ENCODE measurements around the gene PCLAF. TPM values are rescaled to one million over a fixed set of nuclear protein-coding genes. Genes with fewer than 3 reads are reported as not detected.

PCLAF gene
- total and polyA plus RNA-seq, 2 of the 4 experiments (the other 2 are of a cell fraction), result 12.9 to 60.5 TPM

DNA sequence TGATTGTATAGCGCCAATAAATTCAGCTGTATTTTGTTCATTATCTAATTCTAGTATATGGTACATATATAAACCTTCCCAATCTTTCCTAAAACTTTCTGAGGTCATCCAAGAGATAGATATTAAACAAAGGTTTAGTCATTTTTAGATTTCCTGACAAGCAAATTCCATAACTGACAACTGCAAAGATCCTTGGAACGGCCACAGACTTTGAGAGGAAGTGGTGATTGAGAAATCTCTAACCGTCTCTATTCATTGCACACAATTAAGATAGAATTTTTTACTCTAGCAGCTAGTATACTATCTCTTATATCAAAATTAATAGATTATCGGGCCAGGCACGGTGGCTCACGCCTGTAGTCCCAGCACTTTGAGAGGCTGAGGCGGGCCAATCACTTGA is 30.0 kb downstream of the PCLAF start:
- H3K18ac ChIP-seq (ENCODE audit: low read depth, low read length), result no peak overlapping the region
- peaks cover 4% of the 10 kb centered on the region; the same call in 1 of the 2 replicates for H3K9me1 ChIP-seq (ENCODE audit: insufficient read depth, low read length)
- TF ChIP-seq POLR2A (IDR thresholded peaks at IDR 0.05; ENCODE audit: low read depth, low read length), result no peak
- no peak for TF ChIP-seq BHLHE40 (IDR thresholded peaks at IDR 0.05; ENCODE audit: low read depth, low read length)
- TF ChIP-seq RAD21 (IDR thresholded peaks at IDR 0.05; ENCODE audit: low read length), result no peak
- TF ChIP-seq SMC3 (IDR thresholded peaks at IDR 0.05; ENCODE audit: low read depth, low read length), result no peak
- no peak for TF ChIP-seq MAFK (IDR thresholded peaks at IDR 0.05; ENCODE audit: low read depth, low read length)
- no peak for TF ChIP-seq CHD1 (IDR thresholded peaks at IDR 0.05; ENCODE audit: low read depth, low read length)
- TF ChIP-seq CEBPB (IDR thresholded peaks at IDR 0.05; ENCODE audit: low read depth, low read length), result no peak
- TF ChIP-seq RFX5 (IDR thresholded peaks at IDR 0.05; ENCODE audit: low read depth, low read length), result no peak
- TF ChIP-seq, protein P1, sequence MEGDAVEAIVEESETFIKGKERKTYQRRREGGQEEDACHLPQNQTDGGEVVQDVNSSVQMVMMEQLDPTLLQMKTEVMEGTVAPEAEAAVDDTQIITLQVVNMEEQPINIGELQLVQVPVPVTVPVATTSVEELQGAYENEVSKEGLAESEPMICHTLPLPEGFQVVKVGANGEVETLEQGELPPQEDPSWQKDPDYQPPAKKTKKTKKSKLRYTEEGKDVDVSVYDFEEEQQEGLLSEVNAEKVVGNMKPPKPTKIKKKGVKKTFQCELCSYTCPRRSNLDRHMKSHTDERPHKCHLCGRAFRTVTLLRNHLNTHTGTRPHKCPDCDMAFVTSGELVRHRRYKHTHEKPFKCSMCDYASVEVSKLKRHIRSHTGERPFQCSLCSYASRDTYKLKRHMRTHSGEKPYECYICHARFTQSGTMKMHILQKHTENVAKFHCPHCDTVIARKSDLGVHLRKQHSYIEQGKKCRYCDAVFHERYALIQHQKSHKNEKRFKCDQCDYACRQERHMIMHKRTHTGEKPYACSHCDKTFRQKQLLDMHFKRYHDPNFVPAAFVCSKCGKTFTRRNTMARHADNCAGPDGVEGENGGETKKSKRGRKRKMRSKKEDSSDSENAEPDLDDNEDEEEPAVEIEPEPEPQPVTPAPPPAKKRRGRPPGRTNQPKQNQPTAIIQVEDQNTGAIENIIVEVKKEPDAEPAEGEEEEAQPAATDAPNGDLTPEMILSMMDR (conservative IDR thresholded peaks at IDR 0.05; ENCODE audit: low read depth, low read length), result no peak
- TF ChIP-seq, protein P2, sequence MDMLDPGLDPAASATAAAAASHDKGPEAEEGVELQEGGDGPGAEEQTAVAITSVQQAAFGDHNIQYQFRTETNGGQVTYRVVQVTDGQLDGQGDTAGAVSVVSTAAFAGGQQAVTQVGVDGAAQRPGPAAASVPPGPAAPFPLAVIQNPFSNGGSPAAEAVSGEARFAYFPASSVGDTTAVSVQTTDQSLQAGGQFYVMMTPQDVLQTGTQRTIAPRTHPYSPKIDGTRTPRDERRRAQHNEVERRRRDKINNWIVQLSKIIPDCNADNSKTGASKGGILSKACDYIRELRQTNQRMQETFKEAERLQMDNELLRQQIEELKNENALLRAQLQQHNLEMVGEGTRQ (IDR thresholded peaks at IDR 0.05; ENCODE audit: low read depth, low read length), result no peak
- TF ChIP-seq FOS (IDR thresholded peaks at IDR 0.05; ENCODE audit: low read depth, low read length), result no peak
- no peak for TF ChIP-seq RCOR1 (IDR thresholded peaks at IDR 0.05; ENCODE audit: insufficient replicate concordance, low read length)
- no peak for TF ChIP-seq MXI1 (IDR thresholded peaks at IDR 0.05; ENCODE audit: borderline replicate concordance, low read depth, low read length)
- TF ChIP-seq, protein P3, sequence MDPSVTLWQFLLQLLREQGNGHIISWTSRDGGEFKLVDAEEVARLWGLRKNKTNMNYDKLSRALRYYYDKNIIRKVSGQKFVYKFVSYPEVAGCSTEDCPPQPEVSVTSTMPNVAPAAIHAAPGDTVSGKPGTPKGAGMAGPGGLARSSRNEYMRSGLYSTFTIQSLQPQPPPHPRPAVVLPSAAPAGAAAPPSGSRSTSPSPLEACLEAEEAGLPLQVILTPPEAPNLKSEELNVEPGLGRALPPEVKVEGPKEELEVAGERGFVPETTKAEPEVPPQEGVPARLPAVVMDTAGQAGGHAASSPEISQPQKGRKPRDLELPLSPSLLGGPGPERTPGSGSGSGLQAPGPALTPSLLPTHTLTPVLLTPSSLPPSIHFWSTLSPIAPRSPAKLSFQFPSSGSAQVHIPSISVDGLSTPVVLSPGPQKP (IDR thresholded peaks at IDR 0.05; ENCODE audit: borderline replicate concordance, low read depth, low read length), result no peak
- no peak for TF ChIP-seq MAZ (IDR thresholded peaks at IDR 0.05; ENCODE audit: borderline replicate concordance, low read depth, low read length)
- TF ChIP-seq NFE2L2 (IDR thresholded peaks at IDR 0.05; ENCODE audit: low read depth, low read length), result no peak
- no TSS peak for BruUV-seq (replicated peaks)
- no peak overlapping the region for H3K4ac ChIP-seq (ENCODE audit: low read depth, low read length)
- peaks cover 6 to 46% of the 10 kb centered on the region in 2 experiments; a peak in 3 of 4 replicates for H3K79me1 ChIP-seq (ENCODE audit: low read depth in 1 of 2, low read length in 2 of 2)
- H3K27ac ChIP-seq (ENCODE audit: insufficient read depth, low read length), result no peak overlapping the region
- ChIA-PET CTCF (no interaction called here), POLR2A (ENCODE audit: unreplicated experiment) (no interaction called here)
- H3K27me3 ChIP-seq (ENCODE audit: control insufficient read depth, insufficient read depth, low read length), result no peaks in the 10 kb centered on the region
- no peak overlapping the region; the same call in 1 of the 2 replicates for H2BK120ac ChIP-seq (ENCODE audit: low read depth, low read length)
- DNase-seq, result peak; percentile 29
- dilution Hi-C loops (cut with HindIII; ENCODE audit: low sequenced_read_pairs, unreplicated experiment), result no loop called here
- intact Hi-C loops (cut with micrococcal nuclease), result no loop called here
- in situ Hi-C loops (cut with MboI; ENCODE audit: low sequenced_read_pairs), result no loop called here
- H3K36me3 ChIP-seq (ENCODE audit: control insufficient read depth, insufficient read depth, low read length), result peaks cover 4% of the 10 kb centered on the region; the same call in 1 of the 2 replicates
- H3K23ac ChIP-seq (ENCODE audit: low read depth, low read length), result no peak overlapping the region
- no peak overlapping the region for H2AK5ac ChIP-seq (ENCODE audit: low read depth, low read length)
- H2BK15ac ChIP-seq (ENCODE audit: low read depth, low read length), result no peak overlapping the region
- H3K9me3 ChIP-seq (ENCODE audit: control insufficient read depth, insufficient read depth, low read length), result no peaks in the 10 kb centered on the region
- no peak overlapping the region for H3K4me3 ChIP-seq (ENCODE audit: insufficient read depth, low read depth, low read length)
- no peak overlapping the region for H3K4me2 ChIP-seq (ENCODE audit: low read depth, low read length)
- WGBS, 2 experiments (ENCODE audit: extremely low coverage in 2 of 2, insufficient read length in 1 of 2), result 100% methylated on average over 1 of the region's 7 CpGs; no CpG with 5 or more reads in 1 of the 2 experiments
- peaks cover 8% of the 10 kb centered on the region; the same call in 1 of the 2 replicates for H4K20me1 ChIP-seq (ENCODE audit: insufficient read depth, low read length)
- no peak overlapping the region for H3K9ac ChIP-seq (ENCODE audit: low read depth, low read length)
- H2BK20ac ChIP-seq (ENCODE audit: low read depth, low read length), result no peak overlapping the region
- no peak overlapping the region for H4K91ac ChIP-seq (ENCODE audit: insufficient read depth, low read depth, low read length)
- H2AK9ac ChIP-seq (replicated peaks; ENCODE audit: low read depth, low read length, poor library complexity), result no peak overlapping the region
- H2BK5ac ChIP-seq (ENCODE audit: low read depth, low read length, poor library complexity, severe bottlenecking), result no peak overlapping the region
- H3K14ac ChIP-seq (replicated peaks; ENCODE audit: low read depth, low read length), result no peak overlapping the region
- H3K56ac ChIP-seq (ENCODE audit: extremely low read depth, insufficient read depth, low read length), result no peak overlapping the region
- H3K4me1 ChIP-seq (ENCODE audit: control insufficient read depth, insufficient read depth, low read length), result peaks cover 2% of the 10 kb centered on the region
- no peak overlapping the region for H4K5ac ChIP-seq (ENCODE audit: low read depth, low read length)
- ATAC-seq (ENCODE audit: low read depth), result no peak
- no peak overlapping the region for H2AFZ ChIP-seq (replicated peaks; ENCODE audit: low read length, poor library complexity)
- H4K8ac ChIP-seq (ENCODE audit: low read depth in 2 of 2, low read length in 2 of 2), result no peak overlapping the region
